ENCODE results near the gene FNDC3B. TPM values are rescaled to one million over a fixed set of nuclear protein-coding genes. Genes with fewer than 3 reads are reported as not detected.
"Not testable (repeated sequence)": the region's sequence is repeated elsewhere in the genome, so short reads cannot be mapped to it uniquely, and the experiment has no call there.

The FNDC3B gene
- total RNA-seq, 1 donor from 2014 or later, result 204 TPM

GRCh38 chr3:172038798-172039435 is 461 bp upstream of the FNDC3B start:
- peak overlapping the region; percentile 97 for H3K4me3 Mint-ChIP-seq (ENCODE audit: unreplicated experiment)
- DNase-seq (ENCODE audit: low spot score), result no peak
- H3K4me1 Mint-ChIP-seq (ENCODE audit: unreplicated experiment), result peaks cover 28% of the 10 kb centered on the region
- no peaks in the 10 kb centered on the region for H3K9me3 Mint-ChIP-seq (ENCODE audit: unreplicated experiment)
- no peak for TF ChIP-seq CTCF (IDR thresholded peaks at IDR 0.05; ENCODE audit: unreplicated experiment)
- H3K36me3 Mint-ChIP-seq (ENCODE audit: low read depth, unreplicated experiment), result peaks cover 11% of the 10 kb centered on the region
- H3K27me3 Mint-ChIP-seq (ENCODE audit: unreplicated experiment), result peaks cover 7% of the 10 kb centered on the region
- peak overlapping the region; percentile 94 for H3K27ac Mint-ChIP-seq (ENCODE audit: unreplicated experiment)

GRCh38 chr3:172040078-172040980 is 951 bp downstream of the FNDC3B start:
- peaks cover 11% of the 10 kb centered on the region for H3K36me3 Mint-ChIP-seq (ENCODE audit: low read depth, unreplicated experiment)
- peaks cover 41% of the 10 kb centered on the region for H3K4me1 Mint-ChIP-seq (ENCODE audit: unreplicated experiment)
- H3K9me3 Mint-ChIP-seq (ENCODE audit: unreplicated experiment), result no peaks in the 10 kb centered on the region
- peak; percentile 75 for DNase-seq (ENCODE audit: low spot score)
- H3K27me3 Mint-ChIP-seq (ENCODE audit: unreplicated experiment), result peaks cover 7% of the 10 kb centered on the region
- H3K27ac Mint-ChIP-seq (ENCODE audit: unreplicated experiment), result peak overlapping the region; percentile 92
- TF ChIP-seq CTCF (IDR thresholded peaks at IDR 0.05; ENCODE audit: unreplicated experiment), result no peak
- peak overlapping the region; percentile 95 for H3K4me3 Mint-ChIP-seq (ENCODE audit: unreplicated experiment)

- Mint-ChIP-seq H3K27me3 (ENCODE audit: unreplicated experiment) (peaks cover 7% of the 10 kb centered on the region), H3K9me3 (ENCODE audit: unreplicated experiment) (no peaks in the 10 kb centered on the region), H3K4me3 (ENCODE audit: unreplicated experiment) (peak overlapping the region; percentile 95), H3K36me3 (ENCODE audit: low read depth, unreplicated experiment) (peaks cover 11% of the 10 kb centered on the region), H3K27ac (ENCODE audit: unreplicated experiment) (peak overlapping the region; percentile 92), H3K4me1 (ENCODE audit: unreplicated experiment) (peaks cover 47% of the 10 kb centered on the region)
- DNase-seq (ENCODE audit: low spot score), result no peak
- TF ChIP-seq CTCF (IDR thresholded peaks at IDR 0.05; ENCODE audit: unreplicated experiment), result no peak
Observed at GRCh38 chr3:172040981-172041963, 1.9 kb downstream of the FNDC3B start.

- no peak for DNase-seq (ENCODE audit: low spot score)
- peaks cover 47% of the 10 kb centered on the region for H3K4me1 Mint-ChIP-seq (ENCODE audit: unreplicated experiment)
- H3K36me3 Mint-ChIP-seq (ENCODE audit: low read depth, unreplicated experiment), result peaks cover 11% of the 10 kb centered on the region
- peak overlapping the region; percentile 95 for H3K4me3 Mint-ChIP-seq (ENCODE audit: unreplicated experiment)
- TF ChIP-seq CTCF (IDR thresholded peaks at IDR 0.05; ENCODE audit: unreplicated experiment), result no peak
- H3K27me3 Mint-ChIP-seq (ENCODE audit: unreplicated experiment), result peaks cover 7% of the 10 kb centered on the region
- peak overlapping the region; percentile 42 for H3K27ac Mint-ChIP-seq (ENCODE audit: unreplicated experiment)
- no peaks in the 10 kb centered on the region for H3K9me3 Mint-ChIP-seq (ENCODE audit: unreplicated experiment)
Observed at GRCh38 chr3:172042136-172042662, 2.8 kb downstream of the FNDC3B start.

GRCh38 chr3:172042663-172043179 is 3.3 kb downstream of the FNDC3B start:
- H3K9me3 Mint-ChIP-seq (ENCODE audit: unreplicated experiment); H3K27me3 Mint-ChIP-seq (ENCODE audit: unreplicated experiment); DNase-seq (ENCODE audit: low spot score); H3K27ac Mint-ChIP-seq (ENCODE audit: unreplicated experiment): not testable (repeated sequence)
- peaks cover 47% of the 10 kb centered on the region for H3K4me1 Mint-ChIP-seq (ENCODE audit: unreplicated experiment)
- peaks cover 11% of the 10 kb centered on the region for H3K36me3 Mint-ChIP-seq (ENCODE audit: low read depth, unreplicated experiment)
- peak overlapping the region; percentile 95 for H3K4me3 Mint-ChIP-seq (ENCODE audit: unreplicated experiment)

Data from endothelial cell (in vitro differentiated cells).